ENCODE measurements around the gene CCDC12.

CCDC12 gene

DNA sequence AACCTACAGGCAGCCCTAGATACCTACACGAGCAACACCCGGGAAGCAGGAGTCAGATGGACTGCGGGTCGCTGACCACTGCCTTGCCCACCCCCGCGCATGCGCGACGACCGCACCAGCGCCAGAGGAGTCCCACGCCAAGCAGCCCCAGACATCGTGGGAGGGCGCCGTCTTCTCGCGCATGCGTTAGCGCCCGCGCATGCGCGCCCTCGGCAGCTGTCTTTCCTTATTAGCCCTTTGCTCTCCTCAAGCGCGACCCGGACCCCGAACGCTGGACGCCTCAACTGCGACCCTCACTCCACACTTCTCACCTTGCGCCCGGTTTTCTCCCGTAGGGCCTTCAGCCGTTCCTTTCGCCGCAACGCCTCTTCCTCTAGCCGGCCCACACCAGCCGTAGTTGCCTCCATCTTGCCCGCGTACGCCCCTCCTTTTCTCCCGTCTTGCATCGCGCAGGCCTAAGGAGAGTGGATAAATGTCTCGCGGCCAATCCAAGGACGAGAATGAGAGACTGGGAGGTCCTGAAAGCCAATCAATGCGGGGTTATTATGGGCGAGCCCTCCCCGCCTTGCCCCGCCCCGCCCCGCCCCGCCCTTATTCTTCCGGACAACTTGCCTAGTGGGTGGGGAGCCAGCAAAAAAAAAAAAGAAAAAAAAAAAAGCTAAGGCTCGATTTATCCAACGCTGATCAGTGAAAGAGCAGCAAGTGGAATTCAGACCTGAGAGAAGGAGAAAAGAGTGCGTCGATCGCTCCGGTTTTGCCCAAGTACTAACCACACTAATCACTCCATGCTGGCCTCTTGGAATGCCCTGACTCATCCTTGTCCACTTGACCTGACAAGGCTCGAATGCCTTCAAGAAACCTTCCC lies at the start of gene CCDC12:
Gene CCDC12, minus strand, starts transcription at position 420 of the 865 bp plus-strand sequence. Its CDS starts 13 bp downstream, at position 407.
- peak; percentile 97 for DNase-seq (ENCODE audit: low spot score)
- TF ChIP-seq, protein P1, sequence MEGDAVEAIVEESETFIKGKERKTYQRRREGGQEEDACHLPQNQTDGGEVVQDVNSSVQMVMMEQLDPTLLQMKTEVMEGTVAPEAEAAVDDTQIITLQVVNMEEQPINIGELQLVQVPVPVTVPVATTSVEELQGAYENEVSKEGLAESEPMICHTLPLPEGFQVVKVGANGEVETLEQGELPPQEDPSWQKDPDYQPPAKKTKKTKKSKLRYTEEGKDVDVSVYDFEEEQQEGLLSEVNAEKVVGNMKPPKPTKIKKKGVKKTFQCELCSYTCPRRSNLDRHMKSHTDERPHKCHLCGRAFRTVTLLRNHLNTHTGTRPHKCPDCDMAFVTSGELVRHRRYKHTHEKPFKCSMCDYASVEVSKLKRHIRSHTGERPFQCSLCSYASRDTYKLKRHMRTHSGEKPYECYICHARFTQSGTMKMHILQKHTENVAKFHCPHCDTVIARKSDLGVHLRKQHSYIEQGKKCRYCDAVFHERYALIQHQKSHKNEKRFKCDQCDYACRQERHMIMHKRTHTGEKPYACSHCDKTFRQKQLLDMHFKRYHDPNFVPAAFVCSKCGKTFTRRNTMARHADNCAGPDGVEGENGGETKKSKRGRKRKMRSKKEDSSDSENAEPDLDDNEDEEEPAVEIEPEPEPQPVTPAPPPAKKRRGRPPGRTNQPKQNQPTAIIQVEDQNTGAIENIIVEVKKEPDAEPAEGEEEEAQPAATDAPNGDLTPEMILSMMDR (IDR thresholded peaks at IDR 0.05; ENCODE audit: extremely low read depth, missing control alignments) = no peak

DNA sequence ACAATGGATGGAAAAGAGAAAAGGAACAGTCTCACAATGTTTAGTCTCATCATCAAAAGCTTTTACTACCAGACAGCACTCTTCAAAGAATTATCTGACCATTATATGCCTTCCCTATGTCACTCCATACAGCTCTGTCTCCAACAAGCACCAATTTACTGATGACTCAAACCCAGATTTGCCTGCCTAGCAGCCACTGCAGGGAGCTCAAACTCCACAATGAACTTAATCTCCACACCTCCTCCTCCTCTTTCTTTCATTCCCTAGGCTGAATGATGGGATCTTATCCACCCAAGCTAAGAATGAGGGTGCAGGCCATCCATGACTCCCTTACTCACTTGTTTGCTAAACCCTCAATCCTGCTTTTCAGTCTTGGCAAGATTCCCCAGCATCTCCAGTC lies 48.4 kb upstream of the CCDC12 start:
- DNase-seq (ENCODE audit: low spot score) = no peak
- TF ChIP-seq, protein P1 (IDR thresholded peaks at IDR 0.05; ENCODE audit: extremely low read depth, missing control alignments) = no peak

DNA sequence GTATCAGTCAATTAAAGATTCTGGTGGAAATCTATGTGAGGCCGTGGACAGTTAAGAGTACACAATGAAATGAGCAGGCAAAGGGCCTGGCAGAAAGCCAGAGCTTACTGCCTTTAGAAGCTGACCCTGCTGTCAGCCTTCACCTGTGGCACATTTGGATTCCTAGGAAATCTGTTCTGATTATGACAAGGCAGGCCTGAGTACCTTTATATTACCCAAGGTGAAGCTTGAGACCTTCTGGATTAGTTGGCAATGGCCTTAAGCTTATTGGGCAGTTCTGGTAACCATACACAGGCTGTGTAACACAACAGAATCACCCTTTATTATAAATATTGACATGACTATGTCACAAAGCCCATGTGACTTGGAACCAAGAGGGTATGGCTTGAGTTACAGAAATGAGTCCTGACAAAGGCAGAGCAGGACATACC lies 46.1 kb upstream of the CCDC12 start:
- DNase-seq (ENCODE audit: low spot score) = no peak
- TF ChIP-seq, protein P1 (IDR thresholded peaks at IDR 0.05; ENCODE audit: extremely low read depth, missing control alignments) = no peak

DNA sequence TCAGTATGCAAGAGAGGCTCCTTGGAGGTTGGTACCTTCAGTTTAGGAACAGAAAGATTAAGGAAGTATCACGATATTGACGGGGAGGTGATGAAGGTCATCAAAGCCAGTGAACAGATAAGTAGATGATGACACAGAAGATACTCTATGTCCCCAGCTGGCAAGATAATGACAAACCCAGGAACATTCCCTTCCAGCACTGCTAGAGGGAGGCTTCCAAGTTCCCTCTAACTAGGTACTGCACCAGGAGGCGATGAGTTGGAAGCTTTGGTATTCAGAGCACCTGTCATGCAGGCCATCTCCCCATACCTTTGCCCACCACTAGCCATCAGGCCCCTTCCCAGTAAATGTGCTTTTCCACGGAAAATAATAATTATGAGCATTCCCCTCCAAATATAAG lies 43.8 kb upstream of the CCDC12 start:
- DNase-seq (ENCODE audit: low spot score) = no peak
- TF ChIP-seq, protein P1 (IDR thresholded peaks at IDR 0.05; ENCODE audit: extremely low read depth, missing control alignments) = no peak

DNA sequence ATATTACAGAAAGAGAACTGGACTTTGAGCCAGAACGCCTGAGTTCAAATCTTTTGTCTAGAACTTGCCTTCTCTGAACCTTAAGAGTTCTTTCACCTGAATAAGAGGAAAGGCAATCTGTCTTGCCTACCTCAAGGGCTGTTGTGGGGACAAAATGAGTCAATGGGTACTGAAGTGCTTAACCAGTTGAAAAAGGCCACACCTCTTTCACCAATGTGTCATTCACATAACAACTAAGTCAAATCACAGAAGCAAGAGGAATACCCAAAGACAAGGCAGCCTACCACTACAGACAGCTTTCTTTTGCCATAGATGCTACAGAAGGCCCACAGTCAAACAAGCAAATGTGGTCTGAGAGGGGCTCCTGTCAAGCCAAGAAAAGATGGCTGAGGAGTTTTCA lies 42.7 kb upstream of the CCDC12 start:
- DNase-seq (ENCODE audit: low spot score) = peak; percentile 47
- TF ChIP-seq, protein P1 (IDR thresholded peaks at IDR 0.05; ENCODE audit: extremely low read depth, missing control alignments) = no peak

DNA sequence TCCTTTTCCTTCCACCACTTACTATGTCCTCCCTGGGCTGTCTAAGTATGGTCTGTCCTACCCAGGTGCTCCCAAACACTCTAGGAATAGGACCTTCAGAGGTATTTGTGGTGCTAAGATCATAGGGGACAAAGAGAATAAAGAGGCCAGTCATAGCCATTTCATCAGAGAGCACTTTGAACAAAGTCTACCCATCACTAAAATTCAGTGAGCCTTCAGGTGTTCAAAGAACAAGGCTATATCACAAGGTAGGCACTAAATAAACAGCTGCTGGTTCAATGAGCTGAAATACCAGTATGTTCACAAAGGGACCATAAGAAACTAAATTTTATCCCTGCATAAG lies 41.7 kb upstream of the CCDC12 start:
- DNase-seq (ENCODE audit: low spot score) = no peak
- TF ChIP-seq, protein P1 (IDR thresholded peaks at IDR 0.05; ENCODE audit: extremely low read depth, missing control alignments) = no peak

DNA sequence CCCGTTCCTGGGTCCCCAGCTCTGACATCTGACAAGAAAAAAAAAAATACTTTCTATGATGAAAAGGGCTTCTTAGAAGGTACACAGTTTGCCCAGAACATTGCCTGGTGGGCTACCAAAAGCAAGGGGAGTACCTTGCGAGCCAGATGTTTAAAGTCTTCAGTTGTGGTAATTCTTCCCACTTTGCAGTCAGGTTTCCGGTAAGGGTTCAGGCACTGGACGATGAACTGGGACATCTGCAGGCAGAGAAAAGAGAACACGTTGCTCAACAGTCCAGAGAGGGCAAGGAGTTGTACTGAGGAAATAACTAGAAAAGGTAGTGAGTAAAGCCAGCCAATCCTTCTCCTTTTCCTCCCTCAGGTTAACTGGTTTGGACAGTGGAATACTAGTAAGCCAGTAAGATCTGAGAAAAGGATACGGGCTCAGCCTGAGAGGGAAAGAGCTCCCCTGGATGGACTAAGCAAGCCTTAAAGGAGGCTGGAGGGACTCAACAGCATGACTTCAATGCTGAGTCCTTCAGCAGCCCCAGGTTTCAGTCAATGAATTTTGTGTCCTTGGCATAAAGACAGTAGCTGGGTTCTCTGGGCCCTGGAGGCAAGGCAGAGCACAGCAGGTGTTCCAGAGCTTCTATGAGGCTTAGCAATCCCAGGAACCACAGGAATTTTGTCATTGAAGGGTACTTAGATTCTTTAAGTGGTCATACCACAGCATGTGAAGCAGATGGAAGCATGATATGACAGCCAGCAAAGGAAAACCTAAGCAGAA lies 41.1 kb upstream of the CCDC12 start:
- no peak for DNase-seq (ENCODE audit: low spot score)
- TF ChIP-seq, protein P1 (IDR thresholded peaks at IDR 0.05; ENCODE audit: extremely low read depth, missing control alignments) = no peak

Measured in GM20000 (cell line).